SHP77 treated with DMSO at 0.1 percent for 48 hours (cell line): ENCODE results near the gene UGT1A9.
"Not testable (repeated sequence)": the region's sequence is repeated elsewhere in the genome, so short reads cannot be mapped to it uniquely, and the experiment has no call there.

Source experiments
- DNase-seq: peaks from one replicate; lab custom pipeline; 2025; lab: John Stamatoyannopoulos, UW

Gene UGT1A9

DNA sequence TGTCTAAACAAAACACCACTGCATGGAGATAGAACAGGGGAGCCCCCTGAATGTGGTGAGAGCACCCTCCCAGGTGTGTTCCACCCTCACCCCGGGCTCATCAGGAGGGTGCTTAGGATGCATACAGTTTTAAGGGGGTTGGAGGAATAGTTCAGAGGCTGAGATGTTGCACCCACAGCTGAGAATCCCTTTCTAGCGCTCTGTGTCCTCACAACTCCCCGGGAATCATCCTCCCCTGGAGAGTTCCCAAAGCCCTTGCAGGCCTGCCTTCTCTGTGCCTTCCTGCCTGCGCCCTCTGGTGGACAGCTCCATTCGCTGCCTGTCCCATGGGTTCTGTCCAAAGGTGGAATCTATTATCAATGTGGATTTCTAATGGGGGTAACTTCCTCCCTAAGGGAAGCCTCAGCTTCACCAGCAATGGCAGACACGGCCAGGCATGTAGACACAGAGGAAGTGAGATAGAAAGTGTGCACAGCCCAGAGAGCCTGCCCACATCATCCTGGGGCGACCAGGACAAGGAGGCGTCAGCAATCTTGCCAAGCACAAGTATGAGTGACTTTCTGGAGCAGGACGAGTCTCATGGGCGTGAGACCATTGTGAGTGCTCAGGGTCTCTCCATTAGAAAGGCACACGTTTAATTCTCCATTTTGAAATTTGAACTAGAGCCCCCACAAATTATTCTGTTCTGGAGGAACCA is 39.8 kb downstream of the UGT1A9 start:
- peak; percentile 25 for DNase-seq

DNA sequence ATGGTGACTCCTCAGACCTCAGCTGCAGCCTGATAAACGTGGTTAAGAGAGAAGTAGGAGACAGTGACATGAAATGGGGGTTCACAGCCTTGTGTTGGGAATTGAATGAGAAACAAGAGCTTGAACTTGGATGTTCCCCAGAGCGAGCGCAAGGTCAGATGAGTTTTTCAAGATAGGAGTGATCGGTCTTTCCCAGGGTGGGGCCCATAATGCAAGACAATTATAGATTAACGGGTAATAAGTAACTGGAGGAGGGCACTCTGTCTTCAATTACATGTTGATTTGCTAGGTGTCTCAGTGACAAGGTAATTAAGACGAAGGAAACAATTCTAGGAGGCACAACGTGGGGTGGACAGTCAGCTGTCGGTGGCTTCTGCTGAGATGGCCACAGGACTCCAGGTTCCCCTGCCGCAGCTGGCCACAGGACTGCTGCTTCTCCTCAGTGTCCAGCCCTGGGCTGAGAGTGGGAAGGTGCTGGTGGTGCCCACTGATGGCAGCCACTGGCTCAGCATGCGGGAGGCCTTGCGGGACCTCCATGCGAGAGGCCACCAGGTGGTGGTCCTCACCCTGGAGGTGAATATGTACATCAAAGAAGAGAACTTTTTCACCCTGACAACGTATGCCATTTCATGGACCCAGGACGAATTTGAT is 41.0 kb downstream of the UGT1A9 start, which contains the start of gene UGT1A5:
Gene UGT1A5, plus strand, starts transcription at position 297 of the 651 bp plus-strand sequence. Its CDS starts 85 bp downstream, at position 382.
- DNase-seq = no peak

DNA sequence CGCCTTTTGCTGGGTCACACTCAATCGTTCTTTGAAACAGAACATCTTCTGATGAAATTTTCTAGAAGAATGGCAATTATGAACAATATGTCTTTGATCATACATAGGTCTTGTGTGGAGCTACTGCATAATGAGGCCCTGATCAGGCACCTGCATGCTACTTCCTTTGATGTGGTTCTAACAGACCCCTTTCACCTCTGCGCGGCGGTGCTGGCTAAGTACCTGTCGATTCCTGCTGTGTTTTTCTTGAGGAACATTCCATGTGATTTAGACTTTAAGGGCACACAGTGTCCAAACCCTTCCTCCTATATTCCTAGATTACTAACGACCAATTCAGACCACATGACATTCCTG is 41.5 kb downstream of the UGT1A9 start:
- no peak for DNase-seq

DNA sequence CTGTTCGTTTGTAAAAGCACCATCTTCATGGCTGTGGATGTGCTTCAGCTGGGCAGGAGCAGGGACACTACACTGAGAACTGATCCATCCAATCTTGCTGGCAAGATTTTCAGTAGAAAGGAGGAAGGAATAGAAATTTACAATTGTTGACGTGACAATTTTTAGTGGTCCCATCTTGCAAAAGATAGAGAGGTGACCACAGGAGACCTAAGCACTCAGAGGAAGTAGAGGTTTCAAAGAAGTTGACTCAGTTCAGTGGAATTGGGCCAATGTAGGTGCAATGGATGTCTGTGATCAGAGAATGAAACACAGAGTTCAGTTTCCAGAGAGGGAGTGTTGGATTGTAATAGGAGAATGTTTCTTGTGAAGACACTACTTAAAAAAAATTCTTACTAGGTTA is 42.4 kb downstream of the UGT1A9 start:
- no peak for DNase-seq

DNA sequence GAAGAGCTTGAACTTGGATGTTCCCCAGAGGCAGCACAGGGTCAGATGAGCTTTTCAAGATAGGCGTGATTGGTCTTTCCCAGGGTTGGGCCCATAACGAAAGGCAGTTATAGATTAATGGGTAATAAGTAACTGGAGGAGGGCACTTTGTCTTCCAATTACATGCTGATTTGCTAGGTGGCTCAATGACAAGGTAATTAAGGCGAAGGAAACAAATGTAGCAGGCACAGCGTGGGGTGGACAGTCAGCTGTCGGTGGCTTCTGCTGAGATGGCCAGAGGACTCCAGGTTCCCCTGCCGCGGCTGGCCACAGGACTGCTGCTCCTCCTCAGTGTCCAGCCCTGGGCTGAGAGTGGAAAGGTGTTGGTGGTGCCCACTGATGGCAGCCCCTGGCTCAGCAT is 46.9 kb downstream of the UGT1A9 start, which contains the start of gene UGT1A4:
Gene UGT1A4, plus strand, starts transcription at position 185 of the 400 bp plus-strand sequence. Its CDS starts 85 bp downstream, at position 270.
- DNase-seq = no peak

DNA sequence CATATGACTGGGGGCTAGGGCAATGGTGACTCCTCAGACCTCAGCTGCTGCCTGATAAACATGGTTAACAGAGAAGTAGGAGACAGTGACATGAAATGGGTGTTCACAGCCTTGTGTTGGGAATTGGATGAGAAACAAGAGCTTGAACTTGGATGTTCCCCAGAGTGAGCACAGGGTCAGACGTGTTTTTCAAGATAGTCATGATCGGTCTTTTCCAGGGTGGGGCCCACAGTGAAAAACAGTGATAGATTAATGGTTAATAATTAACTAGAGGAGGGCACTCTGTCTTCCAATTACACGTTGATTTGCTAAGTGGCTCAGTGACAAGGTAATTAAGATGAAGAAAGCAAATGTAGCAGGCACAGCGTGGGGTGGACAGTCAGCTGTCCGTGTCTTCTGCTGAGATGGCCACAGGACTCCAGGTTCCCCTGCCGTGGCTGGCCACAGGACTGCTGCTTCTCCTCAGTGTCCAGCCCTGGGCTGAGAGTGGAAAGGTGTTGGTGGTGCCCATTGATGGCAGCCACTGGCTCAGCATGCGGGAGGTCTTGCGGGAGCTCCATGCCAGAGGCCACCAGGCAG is 57.1 kb downstream of the UGT1A9 start, which contains the start of gene UGT1A3:
Gene UGT1A3, plus strand, starts transcription at position 320 of the 579 bp plus-strand sequence. Its CDS starts 85 bp downstream, at position 405.
- no peak for DNase-seq

DNA sequence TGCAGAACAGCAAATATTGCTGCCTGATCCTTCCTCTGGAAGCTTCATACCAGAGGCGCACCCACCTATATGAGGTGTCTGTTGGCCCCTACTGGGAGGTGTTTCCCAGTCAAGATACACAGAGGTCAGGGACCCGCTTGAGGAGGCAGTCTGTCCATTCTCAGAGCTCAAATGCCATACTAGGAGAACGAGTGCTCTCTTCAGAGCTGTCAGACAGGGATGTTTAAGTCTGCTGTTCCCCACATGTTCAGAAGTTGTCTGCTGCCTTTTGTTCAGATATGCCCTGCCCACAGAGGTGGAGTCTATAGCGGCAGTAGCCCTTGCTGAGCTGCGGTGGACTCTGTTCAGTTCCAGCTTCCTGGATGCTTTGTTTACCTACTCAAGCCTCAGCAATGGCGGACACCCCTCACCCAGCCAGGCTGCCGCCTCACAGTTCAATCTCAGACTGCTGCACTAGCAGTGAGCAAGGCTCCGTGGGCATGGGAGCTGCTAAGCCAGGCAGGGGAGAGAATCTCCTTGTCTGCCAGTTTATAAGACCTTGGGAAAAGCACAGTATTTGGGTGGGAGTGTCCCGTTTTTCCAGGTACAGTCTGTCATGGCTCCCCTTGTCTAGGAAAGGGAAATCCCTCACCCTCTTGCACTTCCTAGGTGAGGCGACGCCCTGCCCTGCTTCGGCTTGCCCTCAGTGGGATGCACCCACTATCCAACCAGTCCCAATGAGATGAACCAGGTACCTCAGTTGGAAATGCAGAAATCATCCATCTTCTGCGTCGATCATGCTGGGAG is 65.4 kb downstream of the UGT1A9 start:
- not testable (repeated sequence) for DNase-seq

DNA sequence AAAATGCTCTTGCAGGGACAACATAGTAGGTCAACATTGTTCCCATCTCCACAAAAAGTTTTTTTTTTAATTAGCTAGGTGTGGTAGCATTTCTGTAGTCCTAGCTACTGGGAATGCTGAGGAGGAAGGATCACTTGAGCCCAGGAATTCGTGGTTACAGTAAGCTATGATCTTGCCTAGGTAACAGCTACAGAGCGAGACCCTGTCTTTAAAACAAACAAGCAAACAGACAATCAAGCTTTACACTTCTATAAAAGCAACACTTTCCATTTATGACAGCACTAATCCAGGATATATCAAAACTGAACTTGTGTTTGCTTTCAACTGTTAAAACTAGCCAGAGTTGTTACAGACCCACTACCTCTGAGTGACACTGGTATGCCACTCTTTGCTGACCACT is 69.2 kb downstream of the UGT1A9 start:
- DNase-seq = no peak

DNA sequence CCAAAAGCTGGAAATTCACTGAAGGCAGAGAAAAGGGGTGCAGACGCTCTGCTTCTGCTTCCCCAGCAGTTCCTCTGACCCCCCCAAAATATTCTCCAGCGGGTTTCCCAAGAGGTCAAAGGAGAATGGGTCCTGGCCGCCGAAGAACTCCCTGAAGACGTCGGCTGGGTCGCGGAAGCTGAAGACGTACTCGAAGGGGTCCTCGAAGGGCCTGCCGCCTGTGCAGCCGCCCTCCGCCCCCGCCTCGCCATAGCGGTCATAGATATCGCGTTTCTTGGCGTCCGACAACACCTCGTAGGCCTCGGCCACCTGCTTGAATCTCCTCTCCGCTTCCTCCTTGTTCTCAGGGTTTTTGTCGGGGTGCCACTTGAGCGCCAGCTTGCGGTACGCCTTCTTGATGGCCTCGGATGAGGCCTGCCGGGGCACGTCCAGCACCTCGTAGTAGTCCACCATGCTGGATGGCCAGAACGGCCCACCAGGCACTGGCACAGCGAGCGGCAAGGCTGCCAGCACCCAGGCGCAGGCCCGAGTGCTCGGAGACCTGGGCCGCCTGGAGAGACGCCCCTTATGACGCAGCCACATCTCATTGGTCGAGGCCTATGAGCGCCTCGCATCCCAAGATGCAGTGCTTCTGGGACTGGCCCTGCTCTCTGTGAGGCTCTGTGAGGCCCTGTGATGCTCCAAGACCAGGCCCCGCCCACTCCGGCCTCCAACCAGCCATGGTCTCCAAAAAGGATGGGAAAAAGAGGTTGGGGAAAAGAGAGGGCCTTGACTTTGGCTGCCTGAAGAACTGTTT is 72.0 kb downstream of the UGT1A9 start:
- DNase-seq = no peak

DNA sequence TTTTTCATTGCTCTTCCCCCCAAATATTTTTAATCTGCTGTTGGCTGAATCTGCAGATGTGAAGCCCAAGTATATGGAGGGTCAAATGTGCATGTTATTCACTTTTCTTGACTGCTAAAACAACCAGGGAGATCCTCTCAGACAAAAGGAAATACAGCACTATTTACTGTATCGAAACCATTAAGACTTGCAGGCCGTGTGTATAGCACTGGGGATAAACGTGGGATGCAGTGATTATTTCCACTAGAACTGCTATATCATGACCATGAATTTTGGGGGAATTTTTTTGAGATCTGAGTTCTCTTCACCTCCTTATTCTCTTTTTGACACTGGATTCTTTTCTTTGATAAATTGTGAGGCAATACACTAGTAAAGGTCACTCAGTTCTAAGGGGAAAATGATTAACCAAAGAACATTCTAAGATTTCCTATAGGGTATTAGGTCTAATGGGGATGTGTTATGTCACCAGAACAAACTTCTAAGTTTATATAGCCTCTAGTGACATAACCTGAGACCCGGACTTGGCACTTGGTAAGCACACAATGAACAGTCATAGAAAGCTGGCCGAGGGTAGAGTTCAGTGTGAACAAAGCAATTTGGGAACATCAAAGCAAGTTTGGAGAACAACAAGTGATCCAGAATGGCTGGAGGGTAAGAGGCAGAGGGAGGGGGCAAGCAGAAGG is 73.5 kb downstream of the UGT1A9 start:
- no peak for DNase-seq

DNA sequence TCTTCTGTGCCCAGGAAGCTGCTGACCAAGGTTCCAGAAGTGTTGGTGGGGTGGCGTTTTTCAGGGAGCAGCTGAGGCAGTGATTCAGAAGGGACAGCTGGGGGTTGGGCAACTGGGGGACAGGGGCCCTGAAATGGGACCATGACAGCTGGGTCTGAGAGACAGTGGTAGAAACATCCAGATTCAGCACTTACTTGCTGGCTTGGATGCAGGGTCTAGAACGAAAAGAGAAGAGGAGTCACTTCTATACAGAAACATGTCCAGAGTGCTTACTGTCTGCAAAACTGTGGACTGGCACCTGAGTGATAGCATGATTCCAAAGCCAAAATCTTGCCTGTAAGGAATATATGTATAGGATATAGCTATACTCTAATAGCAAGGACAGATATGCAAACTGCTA is 74.1 kb downstream of the UGT1A9 start:
- not testable (repeated sequence) for DNase-seq

DNA sequence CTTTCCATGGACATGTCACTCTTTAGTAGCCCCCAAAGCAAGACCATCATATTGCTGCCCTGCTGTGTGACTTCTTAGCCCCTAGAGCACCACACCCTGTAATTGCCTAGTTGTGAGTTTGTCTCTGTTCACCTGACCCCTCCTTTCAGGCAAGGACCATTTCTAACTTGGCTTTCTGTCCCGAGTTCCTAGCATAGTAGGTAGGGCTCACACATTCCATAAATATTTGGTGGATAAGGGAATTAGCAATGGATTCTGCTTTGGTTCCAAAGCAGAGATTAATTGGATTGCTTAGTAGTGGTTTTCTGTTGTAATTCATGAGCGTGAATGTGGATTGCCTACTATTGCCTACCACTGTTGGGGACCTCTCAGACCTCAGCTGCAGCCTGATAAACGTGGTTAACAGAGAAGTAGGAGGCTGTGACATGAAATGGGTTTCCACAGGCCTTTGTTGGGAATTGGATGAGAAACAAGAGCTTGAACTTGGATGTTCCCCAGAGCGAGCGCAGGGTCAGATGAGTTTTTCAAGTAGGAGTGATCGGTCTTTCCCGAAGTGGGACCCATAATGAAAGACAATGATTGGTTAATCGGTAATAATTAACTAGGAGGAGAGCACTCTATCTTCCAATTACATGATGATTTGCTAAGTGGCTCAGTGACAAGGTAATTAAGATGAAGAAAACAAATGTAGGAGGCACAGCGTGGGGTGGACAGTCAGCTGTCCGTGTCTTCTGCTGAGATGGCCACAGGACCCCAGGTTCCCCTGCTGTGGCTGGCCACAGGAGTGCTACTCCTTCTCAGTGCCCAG is 75.0 kb downstream of the UGT1A9 start:
- no peak for DNase-seq

DNA sequence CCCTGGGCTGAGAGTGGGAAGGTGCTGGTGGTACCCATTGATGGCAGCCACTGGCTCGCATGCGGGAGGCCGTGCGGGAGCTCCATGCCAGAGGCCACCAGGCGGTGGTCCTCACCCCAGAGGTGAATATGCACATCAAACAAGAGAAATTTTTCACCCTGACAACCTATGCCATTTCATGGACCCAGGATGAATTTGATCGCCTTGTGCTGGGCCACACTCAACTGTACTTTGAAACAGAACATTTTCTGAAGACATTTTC is 75.5 kb downstream of the UGT1A9 start:
- no peak for DNase-seq

DNA sequence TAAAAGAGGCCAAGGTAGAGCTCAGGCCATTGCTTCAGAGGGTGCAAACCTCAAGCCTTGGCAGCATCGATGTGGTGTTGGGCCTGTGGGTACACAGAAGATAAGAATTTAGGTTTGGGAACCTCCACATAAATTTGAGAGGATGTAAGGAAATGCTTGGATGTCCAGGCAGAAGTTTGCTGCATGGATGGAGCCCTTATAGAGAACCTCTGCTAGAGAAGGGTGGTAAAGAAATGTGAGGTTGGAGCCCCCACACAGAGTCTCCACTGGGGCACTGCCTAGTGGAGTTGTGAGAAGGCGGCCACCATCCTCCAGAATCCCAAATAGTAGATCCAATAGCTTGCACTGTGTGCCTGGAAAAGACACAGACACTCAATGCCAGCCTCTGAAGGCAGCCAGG is 79.0 kb downstream of the UGT1A9 start:
- DNase-seq = not testable (repeated sequence)

DNA sequence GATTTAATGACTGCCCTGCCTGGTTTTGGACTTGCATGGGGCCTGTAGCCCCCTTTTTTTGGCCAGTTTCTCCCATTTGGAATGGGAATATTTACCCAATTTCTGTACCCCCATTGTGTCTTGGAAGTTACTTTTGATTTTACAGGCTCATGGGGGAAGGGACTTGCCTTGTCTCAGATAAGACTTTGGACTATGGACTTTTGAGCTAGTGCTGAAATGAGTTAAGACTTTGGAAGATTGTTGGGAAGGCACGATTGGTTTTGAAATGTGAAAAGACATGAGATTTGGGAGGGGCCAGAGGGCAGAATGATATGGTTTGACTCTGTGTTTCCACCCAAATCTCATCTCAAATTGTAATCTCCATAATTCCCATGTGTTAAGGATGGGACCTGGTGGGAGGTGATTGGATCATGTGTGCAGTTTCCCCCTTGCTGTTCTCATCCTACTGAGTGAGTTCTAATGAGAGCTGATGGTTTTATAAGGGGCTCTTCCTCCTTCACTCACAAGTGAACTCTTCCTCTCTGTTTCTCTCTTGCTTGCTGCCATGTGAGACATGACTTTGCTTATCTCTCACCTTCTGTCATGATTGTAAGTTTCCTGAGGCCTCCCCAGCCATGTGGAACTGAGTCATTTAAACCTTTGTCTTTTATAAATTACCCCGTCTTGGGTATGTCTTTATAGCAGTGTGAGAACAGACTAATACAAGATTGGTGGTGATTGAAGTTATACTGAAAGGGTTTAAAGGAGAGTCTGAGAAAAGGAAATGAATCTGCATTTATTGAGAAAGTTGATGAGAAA is 79.7 kb downstream of the UGT1A9 start:
- DNase-seq = not testable (repeated sequence)

DNA sequence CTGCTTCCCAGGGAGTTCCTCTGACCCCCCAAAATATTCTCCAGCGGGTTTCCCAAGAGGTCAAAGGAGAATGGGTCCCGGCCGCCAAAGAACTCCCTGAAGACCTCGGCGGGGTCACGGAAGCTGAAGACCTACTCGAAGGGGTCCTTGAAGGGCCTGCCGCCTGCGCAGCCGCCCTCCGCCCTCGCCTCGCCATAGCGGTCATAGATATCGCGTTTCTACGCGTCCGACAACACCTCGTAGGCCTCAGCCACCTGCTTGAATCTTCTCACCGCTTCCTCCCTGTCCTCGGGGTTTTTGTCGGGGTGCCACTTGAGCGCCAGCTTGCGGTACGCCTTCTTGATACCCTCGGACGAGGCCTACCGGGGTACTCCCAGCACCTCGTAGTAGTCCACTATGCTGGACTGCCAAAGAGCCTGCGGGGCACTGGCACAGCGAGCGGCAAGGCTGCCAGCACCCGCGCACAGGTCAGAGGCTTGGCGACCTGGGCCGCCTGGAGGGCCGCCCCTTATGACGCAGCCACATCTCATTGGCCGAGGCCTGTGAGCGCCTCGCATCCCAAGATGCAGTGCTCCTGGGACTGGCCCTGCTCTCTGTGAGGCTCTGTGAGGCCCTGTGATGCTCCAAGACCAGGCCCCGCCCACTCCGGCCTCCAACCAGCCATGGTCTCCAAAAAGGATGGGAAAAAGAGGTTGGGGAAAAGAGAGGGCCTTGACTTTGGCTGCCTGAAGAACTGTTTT is 83.3 kb downstream of the UGT1A9 start:
- no peak for DNase-seq

DNA sequence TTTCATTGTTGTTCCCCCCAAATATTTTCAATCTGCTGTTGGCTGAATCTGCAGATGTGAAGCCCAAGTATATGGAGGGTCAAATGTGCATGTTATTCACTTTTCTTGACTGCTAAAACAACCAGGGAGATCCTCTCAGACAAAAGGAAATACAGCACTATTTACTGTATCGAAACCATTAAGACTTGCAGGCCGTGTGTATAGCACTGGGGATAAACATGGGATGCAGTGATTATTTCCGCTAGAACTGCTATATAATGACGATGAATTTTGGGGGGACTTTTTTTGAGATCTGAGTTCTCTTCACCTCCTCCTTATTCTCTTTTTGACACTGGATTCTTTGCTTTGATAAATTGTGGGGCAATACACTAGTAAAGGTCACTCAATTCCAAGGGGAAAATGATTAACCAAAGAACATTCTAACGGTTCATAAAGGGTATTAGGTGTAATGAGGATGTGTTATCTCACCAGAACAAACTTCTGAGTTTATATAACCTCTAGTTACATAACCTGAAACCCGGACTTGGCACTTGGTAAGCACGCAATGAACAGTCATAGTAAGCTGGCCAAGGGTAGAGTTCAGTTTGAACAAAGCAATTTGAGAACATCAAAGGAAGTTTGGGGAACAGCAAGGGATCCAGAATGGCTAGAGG is 84.9 kb downstream of the UGT1A9 start:
- no peak for DNase-seq

DNA sequence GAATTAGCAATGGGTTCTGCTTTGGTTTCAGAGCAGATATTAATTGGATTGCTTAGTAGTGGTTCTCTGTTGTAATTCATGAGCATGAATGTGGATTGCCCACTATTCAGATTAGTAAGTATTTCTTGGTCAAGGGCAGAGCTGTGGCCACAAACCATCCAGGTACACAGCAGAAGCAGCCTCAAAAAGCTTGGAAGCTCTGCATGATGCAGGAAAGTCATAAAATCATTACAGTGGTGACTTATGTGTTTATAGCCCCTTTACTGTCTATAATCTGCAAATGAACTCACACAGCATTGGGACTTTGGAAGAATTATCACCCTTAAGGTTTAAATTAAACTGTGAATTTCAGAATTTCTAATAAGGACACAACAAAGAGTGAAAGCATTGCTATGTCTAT is 86.4 kb downstream of the UGT1A9 start:
- DNase-seq = no peak
